Uterus (tissue), 2 donors: ENCODE data around the gene PID1.

Source experiments
- POLR2A ChIP-seq, 2 donors: fragments of 450-650 bp; IDR thresholded peaks; one replicate each; pipeline ENCODE4 v1.6.1; 2016; ENCODE audit warnings: antibody characterized with exemption in 2 of 2, mild to moderate bottlenecking in 1 of 2, moderate library complexity in 1 of 2
- TF ChIP-seq, protein P1 (sequence below), 4 experiments: fragments of 200-600 bp in 2 of 4; fragments of 450-650 bp in 2 of 4; sonication (generic) in 2 of 4; IDR thresholded peaks; one replicate each; pipeline ENCODE4 v1.5.1; 2016 to 2019; ENCODE audit warnings: antibody characterized with exemption in 4 of 4, mild to moderate bottlenecking in 2 of 4, moderate library complexity in 1 of 4

DNA sequence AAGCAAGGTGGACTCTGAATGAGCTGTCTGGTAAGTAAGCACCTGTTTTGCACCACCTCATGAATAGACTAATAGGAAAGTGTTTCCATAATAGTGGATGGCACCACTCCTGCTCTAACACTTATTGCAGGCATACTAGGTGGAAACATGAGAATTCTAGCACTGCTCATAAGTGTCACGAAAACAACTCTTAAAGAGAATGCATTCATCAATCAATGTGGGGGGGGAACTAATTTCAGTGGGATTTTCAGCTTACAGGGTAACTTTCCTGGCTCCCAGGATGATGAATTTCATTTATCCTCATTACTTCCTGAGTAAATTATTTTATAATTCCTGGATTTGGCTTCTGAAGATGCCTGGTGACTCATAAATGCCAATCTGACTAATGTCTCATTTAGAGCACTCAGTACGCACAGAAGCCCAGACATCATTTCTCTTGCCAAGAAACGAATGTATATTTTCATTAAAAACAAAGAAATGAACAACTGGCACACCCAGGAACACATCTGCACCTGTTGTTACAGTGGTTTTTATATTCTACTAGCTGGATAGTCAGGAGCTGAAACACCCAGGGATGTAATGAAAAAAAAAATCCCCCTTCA lies 129.6 kb downstream of the PID1 start:
- TF ChIP-seq, protein P1, sequence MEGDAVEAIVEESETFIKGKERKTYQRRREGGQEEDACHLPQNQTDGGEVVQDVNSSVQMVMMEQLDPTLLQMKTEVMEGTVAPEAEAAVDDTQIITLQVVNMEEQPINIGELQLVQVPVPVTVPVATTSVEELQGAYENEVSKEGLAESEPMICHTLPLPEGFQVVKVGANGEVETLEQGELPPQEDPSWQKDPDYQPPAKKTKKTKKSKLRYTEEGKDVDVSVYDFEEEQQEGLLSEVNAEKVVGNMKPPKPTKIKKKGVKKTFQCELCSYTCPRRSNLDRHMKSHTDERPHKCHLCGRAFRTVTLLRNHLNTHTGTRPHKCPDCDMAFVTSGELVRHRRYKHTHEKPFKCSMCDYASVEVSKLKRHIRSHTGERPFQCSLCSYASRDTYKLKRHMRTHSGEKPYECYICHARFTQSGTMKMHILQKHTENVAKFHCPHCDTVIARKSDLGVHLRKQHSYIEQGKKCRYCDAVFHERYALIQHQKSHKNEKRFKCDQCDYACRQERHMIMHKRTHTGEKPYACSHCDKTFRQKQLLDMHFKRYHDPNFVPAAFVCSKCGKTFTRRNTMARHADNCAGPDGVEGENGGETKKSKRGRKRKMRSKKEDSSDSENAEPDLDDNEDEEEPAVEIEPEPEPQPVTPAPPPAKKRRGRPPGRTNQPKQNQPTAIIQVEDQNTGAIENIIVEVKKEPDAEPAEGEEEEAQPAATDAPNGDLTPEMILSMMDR (IDR thresholded peaks at IDR 0.05): no peak
- TF ChIP-seq POLR2A (IDR thresholded peaks at IDR 0.05): no peak
